CD4-positive, alpha-beta T cell treated with Interleukin-2 at 100 ng/mL for 4 hours (primary cell): ENCODE data around the gene HSF2.

ENCODE experiments used
- DNase-seq: peaks from one replicate; pipeline ENCODE4 v3.0.0-alpha.2; 2020; ENCODE audit warnings: low spot score

HSF2 gene, protein sequence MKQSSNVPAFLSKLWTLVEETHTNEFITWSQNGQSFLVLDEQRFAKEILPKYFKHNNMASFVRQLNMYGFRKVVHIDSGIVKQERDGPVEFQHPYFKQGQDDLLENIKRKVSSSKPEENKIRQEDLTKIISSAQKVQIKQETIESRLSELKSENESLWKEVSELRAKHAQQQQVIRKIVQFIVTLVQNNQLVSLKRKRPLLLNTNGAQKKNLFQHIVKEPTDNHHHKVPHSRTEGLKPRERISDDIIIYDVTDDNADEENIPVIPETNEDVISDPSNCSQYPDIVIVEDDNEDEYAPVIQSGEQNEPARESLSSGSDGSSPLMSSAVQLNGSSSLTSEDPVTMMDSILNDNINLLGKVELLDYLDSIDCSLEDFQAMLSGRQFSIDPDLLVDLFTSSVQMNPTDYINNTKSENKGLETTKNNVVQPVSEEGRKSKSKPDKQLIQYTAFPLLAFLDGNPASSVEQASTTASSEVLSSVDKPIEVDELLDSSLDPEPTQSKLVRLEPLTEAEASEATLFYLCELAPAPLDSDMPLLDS

DNA sequence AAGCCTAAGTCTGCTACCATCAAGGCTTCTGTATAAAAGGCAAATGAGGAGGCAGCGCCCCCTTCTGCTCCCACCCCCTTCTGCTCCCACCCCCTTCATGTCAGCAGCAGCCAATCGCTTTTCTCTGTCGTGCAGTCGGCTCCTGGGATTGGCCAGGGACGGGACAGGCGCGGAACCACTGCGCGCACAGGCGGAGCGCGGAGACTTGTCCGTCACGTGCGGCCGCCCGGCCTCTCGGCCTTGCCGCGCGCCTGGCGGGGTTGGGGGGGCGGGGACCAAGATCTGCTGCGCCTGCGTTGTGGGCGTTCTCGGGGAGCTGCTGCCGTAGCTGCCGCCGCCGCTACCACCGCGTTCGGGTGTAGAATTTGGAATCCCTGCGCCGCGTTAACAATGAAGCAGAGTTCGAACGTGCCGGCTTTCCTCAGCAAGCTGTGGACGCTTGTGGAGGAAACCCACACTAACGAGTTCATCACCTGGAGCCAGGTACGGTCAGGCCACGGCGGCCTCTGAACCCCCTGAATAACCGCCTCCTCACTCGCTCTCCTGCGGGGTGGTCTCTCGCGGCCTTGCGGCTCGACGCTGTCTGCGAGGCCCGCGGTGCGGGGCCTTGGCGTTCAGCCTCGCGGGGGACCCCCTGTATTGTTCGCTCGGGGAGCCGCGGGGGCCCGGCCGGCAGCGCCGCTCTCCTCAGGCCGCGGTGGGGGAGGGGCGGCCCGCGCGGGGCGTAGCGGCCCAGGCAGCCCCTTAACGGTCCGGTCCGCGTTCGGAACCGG, at the start of gene HSF2:
Gene HSF2 (plus strand): TSS at position 305 of the 773 bp plus-strand sequence. CDS start 86 bp downstream, at position 391.
- DNase-seq: peak; percentile 96

DNA sequence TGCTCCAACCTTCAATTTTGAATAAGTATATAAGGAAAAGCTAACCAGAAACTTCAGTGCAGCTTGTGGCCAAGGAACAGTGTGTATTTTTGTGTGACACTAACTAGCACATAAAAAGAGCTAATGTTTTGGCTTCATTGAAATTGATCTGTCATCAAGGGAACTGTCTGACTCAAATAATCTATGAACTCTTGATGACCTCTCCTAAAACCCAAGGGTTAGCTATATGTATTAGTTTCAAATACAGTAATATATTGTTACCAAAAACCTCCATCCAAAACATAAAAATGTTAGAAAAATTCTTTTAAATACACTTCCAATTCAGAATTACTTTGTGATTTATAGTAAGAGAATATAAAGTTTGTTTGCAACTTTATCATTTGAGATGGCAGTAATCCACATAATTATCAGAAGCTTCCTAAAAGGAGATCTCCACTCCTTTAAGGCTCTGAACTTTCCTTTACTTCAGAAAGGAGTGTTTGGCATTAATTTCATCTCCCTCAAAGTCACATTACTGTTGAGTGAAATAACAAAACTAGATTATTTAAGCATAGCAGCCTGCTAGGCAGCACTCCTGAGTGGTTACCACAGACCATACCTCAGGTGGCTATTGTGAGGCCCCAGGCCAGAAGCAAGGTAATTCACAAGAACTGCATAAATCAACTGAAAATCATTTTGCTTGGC, 46.3 kb upstream of the HSF2 start:
- no peak for DNase-seq

DNA sequence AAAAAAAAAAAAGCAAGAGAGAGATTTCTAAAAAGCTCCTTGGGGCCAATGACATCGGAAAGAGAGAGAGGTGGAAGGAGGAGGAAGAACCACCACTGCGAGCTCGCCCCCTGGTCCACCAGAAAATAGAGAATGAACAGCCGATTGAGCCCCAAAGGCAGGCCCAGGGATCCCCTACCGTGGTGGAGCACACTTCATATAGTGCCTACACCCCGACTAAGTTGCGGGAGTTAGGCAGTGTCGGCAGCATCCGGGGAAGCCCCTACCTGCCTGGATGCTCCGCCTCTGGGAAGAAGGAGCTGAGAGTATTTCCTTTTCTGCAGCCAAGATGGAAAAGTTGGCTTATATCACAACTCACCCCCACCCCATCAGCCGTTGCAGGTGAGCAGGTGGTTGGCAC, 38.6 kb upstream of the HSF2 start:
- DNase-seq: no peak

DNA sequence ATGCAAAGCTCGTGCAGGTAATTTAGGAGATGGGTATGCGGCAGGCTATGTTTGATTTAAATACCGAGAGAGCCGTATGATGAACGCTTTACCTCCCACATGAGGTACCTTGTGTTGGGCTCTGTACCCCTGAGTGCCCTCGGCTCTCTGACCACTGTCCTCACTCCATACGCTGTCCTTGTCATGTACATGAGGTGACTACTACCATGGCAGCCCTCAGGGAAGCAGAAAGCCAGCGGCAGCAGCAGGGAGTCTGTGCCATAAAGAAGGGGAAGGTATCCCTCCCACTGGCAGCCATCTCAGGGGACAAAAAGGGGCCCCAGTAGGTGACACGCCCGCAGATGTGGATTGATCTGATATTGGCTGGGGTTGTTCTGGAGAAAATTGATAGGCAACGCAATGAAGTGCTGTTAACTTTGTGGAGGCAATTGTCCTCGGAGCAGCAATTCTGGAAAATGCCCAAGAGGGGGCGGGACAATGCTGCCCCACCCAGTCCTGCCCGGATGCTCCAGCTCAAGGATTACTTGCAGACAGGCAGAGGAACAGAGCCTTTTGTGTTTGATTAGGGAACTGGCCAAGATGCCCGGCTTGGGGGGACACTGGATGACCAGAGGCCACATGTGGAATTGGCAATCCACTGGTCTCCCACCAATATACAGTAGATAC, 38.0 kb upstream of the HSF2 start:
- no peak for DNase-seq

DNA sequence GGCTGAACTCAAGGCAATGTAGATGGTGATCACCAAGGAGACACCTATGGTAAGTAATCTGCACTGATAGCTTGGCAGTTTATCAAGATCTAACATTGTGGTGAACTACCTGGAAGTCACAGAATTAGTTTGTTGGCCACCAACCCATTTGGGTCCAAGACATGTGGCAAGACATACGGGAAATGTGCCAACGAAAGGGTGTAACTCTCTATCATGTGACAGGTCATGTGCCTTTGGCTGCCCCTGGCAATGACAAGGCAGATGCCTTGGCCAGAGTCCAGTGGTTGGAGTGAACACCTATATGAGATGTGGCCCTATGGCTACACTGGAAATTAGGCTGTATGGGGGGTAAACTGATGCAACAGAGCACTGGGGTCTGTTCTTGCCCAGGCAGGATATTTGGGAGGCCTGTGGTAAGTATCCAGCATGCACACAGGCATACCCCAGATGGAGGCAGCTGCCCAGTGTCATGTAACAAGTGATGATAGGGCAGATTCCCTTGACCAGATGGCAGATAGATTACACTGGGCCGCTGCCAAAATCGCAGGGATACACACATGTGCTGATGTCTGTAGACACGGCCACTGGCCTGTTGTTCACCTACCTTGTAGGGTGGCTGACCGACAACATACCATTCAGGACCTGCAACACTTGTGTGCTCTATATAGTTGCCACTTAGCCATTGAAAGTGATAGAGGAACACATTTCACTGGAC, 35.5 kb upstream of the HSF2 start:
- DNase-seq: no peak

DNA sequence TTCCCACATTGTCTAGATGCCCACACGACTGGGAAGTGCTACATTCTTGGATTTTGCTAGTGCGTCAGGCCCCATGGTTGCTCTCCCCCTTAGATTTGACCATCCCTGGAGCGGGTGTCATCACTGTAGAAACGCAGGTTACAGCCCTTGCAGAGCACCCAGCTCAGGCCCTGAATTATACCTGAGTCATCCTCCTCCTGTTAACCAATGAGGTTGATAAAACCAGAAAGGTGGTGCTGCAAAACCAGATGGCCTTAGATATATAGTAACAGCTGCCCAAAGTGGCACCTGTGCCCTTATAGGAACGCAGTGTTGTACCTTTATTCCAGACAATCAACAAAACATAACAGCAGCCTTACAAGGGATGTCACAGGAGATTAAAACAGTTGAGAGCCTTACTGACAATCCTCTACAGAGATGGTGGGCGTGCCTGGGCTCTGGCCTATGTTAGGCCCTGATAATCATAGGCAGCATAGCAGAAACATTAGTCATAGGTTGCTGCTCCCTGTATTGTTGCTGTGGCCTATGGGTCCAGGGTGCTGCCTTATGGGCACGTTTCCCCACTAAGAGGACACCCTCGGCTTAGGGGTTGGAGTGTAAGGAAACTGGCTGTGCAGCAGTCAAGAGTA, 33.6 kb upstream of the HSF2 start:
- DNase-seq: no peak

DNA sequence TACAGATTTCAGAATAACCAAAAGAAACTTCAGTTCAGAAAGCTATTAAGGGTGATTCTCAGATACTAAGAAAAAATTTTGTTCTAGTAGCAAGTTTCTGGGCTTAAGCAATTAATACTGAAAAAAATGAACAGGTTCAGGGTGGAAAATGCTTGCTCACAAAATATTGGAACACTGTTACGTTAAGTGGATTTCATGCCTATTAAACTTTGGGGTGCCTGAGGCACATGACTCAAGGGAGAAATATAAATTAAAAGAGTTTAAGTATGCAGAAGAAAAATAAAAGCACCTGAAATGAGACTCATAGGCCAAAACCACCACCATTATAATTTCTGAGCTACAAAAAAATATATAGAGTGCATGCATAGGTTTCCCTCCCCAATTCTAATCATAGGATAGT, 32.3 kb upstream of the HSF2 start:
- no peak for DNase-seq

DNA sequence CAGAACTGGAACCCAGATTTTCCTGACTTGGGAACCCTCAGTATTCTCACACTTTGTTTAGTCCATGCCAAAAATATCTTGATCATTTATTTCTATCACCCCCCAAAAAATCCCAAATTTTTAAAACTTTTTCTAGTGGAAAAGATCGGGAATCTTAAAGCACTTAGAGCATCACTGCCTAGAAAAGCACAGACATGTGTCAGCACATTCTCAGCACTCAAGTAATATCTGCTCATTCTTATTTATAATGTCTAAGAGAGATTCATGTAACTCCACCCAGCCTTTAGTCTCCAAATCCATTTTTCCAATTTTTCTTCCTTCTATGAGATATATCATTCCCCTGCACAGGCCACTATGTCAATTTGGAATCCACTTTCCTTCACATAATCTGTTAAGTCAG, 29.9 kb upstream of the HSF2 start:
- DNase-seq: no peak

DNA sequence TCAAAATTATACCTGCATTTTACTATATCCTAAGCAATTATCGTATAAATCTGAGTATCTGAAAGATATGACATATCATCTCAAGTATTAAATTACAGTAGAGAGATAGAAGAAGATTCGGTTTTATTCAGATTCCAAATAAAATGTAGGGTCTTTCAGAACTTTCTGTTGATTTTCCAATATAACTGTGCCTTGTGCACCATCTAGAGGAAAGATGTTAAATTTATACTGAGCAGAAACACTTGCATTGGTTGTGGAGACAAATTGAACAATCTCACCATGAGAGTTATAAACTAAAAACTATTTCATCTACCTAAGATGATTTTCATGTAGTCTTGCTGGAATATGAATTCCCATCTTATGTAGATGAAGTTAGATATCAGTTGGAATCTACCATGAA, 26.8 kb upstream of the HSF2 start:
- no peak for DNase-seq

DNA sequence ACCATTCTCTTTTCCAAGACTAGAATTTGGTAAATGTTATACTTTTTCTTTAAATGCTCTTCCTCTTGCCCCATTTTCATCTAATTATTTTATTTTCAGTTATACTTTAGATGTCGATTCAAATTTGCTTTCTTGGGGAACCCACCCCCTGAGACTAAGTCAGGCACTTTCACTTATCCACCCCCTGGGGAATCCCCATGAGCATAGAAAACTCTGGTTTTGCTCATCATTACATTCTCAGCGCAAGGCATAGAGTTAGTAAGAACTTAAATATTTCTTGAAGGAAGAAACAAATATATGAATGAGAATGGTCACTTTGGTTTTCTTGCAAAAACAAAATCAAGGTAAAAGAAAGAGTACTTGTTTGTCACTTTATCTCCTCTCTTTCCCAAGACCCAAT, 25.1 kb upstream of the HSF2 start:
- DNase-seq: no peak

DNA sequence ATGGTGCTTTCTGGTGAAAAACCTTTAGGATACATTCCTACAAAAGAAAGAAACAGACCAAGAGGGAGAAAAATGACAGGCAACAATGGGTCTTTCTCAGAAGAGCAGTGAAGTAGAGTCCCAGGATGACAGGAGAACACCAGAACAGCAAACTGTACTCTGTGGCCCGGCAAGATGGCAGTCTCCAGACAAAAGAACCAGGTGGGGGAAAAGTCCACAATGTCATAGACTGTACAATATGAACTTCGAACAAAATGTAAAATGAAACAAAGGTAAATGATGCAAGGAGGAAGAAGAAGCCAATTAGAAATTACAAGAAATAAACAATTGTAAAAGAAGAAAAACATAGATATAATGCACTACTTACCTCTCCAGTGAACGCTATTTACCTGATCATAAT, 23.2 kb upstream of the HSF2 start:
- no peak for DNase-seq

DNA sequence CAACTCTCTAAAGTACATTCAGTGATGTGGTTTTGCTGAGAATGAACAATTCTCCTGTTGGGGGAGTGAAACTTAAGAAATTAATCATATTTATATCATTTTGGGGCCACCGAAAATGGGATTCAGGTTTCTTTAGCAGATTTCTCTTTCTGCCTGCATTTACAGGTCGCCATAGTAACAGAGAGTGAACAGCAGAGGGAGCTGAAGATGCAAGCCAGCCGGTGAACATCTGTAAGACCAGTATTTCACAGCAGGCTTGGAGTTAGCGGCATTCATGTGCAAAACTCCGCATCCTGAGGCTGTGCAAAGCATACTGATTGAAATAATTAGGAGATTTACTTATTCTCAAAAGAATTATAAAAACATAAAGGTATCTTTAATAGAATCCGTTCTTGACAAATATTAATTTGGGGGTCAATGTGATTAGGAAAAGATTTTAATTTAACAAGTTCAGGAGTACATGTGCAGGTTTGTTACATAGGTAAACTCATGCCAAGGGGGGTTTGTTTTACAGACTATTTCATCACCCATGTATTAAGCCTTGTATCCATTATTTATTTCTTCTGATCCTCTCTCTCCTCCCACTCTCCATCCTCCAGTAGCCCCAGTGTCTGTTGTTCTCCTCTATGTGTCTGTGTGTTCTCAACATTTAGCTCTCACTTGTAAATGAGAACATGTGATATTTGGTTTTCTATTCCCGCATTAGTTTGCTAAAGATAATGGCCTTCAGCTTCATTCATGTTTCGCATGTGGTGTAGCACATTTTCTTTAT, 17.8 kb upstream of the HSF2 start:
- peak; percentile 77 for DNase-seq

DNA sequence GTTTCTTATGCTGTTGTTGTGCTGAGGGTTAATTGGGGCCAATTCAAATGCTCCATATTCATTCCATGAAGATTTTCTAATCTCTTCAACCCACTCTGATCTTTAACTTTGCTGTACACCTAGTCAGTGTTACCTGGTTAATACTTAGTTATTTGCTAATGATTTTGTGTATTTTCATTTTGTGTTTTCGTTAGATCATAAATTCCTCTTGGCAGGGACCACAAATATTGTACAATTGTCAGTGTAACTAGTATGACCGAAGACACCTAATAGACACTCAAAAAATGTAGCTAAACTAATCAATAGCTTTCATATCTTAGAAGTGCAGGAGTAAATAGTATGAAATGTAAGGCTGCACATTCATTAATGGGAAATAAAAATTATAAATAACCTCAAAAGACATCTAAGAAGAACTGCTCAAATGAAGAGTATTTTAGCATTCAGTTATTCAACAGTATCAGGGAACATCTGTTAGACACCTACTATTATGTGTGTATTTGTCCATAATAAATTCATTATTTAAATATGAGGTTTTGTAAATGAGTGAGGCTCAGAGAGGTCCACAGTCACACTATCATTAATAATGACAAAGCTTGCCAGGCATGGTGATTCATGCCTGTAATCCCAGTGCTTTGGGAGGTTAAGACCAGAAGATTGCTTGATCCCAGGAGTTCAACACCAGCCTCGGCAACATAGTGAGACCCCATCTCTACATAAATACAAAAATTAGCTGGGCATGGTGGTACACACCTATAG, 13.4 kb upstream of the HSF2 start:
- DNase-seq: no peak

DNA sequence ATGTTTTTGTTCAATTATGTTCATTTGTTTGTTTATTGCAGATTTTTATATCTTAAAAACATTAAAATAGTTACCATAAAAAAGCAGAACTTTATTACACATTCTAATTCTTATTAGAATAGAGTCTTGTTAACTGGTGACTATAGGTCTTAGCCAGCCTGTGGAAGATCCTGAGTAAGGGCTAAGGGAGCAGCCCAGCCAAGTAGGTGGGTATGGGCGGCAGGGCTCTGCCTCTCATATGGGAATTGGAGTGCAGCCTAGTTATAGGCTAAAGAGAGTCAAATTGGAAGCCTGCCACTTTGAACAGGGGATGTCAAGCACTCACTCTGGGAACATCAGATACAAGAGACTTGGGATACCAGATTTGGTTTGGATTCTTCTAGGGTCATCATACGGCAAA, 10.5 kb upstream of the HSF2 start:
- no peak for DNase-seq

DNA sequence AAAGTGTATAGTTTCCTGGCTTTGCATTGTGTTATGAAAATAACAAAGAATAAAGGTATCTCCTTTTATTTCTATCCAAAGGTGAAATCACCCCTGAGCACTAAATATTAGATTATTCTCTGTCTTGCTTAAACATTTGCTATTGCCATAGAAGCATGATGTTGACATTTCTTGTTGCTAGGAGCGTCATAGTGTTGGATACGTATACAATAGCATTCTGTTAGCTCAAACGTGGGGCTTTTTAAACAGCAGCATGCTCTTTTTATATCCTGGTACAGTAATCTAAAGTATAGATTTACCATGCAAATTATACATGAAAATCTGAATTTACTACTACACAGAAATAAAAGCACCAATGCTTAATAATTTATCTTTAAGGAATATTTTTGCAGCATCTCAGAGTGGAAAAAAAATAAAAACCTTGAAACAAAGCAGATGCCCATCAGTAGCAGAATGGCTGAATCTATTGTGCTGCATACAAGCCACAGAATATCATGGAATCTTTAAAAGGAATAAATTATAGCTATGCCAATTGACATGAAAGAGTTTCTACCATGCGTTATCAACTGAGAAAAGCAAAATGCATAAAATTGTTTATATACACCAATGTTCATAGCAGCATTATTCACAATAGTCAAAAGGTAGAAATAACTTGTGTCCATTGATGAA, 9.6 kb upstream of the HSF2 start:
- DNase-seq: no peak

DNA sequence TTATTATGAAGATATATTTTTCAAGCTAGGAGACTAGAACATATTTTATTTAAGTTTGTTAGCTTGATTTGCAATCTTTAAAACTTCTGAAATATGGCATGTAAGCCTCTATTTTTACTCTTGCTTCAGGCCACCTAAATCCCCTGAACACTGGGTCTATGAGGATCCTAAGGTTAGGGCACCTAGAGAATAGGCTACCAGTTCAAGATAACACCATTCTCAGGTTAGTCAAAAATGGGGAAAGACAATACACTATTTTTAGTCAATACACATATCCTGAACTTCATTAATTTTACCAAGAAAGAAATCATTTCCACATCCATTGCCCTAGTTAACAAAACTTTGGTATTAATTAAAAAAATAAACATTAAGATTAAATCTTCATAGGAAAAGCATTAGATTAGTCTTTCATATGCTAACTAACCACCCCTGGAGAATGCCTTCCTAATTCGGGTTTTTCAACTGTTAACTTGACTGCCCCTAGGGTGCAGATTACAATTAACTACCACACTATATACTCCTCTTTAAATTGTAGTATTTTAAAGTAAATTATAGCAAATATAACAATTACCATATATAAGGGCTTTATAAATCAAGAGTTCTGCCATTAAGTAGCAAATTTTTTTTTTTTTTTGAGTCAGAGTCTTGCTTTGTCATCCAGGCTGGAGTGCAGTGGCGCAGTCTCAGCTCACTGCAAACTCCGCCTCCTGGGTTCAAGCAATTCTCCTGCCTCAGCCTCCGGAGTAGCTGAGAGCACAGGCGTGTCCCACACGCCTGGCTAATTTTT, 6.7 kb upstream of the HSF2 start:
- DNase-seq: no peak

DNA sequence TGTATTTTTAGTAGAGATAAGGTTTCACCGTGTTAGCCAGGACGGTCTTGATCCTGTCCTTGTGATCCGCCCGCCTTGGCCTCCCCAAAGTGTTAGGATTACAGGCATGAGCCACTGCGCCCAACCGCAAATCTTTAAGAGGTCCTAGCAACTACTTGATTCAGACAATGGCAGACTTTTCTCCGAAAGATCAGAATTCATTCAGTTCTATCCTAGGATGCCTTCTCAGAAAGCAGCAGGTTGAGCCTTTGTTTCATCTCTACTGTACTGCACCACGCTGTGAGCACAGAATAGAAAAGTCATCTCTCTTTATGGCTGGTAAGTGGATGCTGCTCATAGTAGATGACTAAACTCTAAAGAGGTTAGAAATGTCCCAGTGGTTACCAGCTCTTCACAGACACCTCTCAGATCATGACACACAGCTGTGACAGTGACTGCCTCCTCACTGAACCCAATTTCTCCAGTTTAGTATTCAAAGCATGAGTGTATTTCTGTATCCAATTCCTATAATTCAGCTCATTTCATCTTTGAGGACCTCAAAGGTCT, 6.0 kb upstream of the HSF2 start:
- DNase-seq: no peak

DNA sequence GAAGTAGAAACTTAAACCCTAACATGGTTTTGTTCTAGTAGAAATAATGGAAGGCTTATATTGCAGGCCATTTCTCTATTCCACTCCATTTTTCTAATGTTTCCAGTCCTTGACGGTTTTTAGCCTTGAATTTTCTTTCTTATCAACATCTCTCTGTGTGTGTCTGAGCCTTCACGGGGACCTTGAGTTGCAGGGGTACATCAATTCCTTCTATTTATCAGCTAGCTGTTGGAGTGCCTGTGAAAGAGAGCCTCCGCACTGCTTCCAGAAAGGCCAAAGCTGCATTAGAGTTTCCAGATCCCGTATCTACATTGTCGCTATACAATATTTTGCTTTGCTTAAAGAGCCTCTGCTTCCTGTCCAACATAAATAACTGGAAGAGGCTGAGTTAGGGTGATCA, 5.4 kb upstream of the HSF2 start:
- DNase-seq: no peak
